HepG2 (cell line): ENCODE data around the gene RAB3B. TPM values are rescaled to one million over a fixed set of nuclear protein-coding genes. Genes with fewer than 3 reads are reported as not detected.
A peak's percentile ranks its signal among the peaks of the same experiment; 100 is the strongest.

Experiments used
- CBFB ChIP-seq: sonication (generic); formaldehyde crosslinking; IDR thresholded peaks from 2 replicates; pipeline ENCODE4 v1.4.0; 2020; ENCODE audit warnings: missing genetic modification reagents
- CENPX ChIP-seq: sonication (generic); formaldehyde crosslinking; IDR thresholded peaks from 2 replicates; pipeline ENCODE4 v1.9.0; 2021; ENCODE audit warnings: mild to moderate bottlenecking, missing genetic modification reagents, moderate library complexity
- HOXA7 ChIP-seq: sonication (generic); formaldehyde crosslinking; IDR thresholded peaks from 2 replicates; pipeline ENCODE4 v1.8.1; 2022; ENCODE audit warnings: mild to moderate bottlenecking, missing genetic modification reagents, moderate library complexity
- KDM6A ChIP-seq: IDR thresholded peaks from 2 replicates; pipeline ENCODE4 v1.6.1; 2016; ENCODE audit warnings: low read depth
- NFAT5 ChIP-seq: sonication (generic); formaldehyde crosslinking; IDR thresholded peaks from 2 replicates; pipeline ENCODE4 v1.4.0; 2020; ENCODE audit warnings: missing genetic modification reagents
- SALL1 ChIP-seq: sonication (generic); formaldehyde crosslinking; IDR thresholded peaks from 2 replicates; pipeline ENCODE4 v1.8.0; 2022; ENCODE audit warnings: mild to moderate bottlenecking, missing genetic modification reagents
- ZBTB49 ChIP-seq: sonication (generic); formaldehyde crosslinking; IDR thresholded peaks from 2 replicates; pipeline ENCODE4 v1.4.0; 2020; ENCODE audit warnings: missing genetic modification reagents, borderline replicate concordance
- ZEB1 ChIP-seq: IDR thresholded peaks from 2 replicates; pipeline ENCODE4 v1.6.1; 2012; ENCODE audit warnings: mild to moderate bottlenecking, low read depth, inconsistent platforms; ENCODE audit not compliant: insufficient replicate concordance
- ZGPAT ChIP-seq: IDR thresholded peaks from 2 replicates; pipeline ENCODE4 v1.6.1; 2016; ENCODE audit warnings: mild to moderate bottlenecking
- ZNF33B ChIP-seq: sonication (generic); formaldehyde crosslinking; IDR thresholded peaks from 2 replicates; pipeline ENCODE4 v1.5.1; 2020; ENCODE audit warnings: mild to moderate bottlenecking, missing genetic modification reagents
- polyA plus RNA-seq, 8 experiments: library from polyadenylated mRNA; depleted of rRNA in 3 of 8; stranded (reverse) in 7 of 8; unstranded in 1 of 8; fragments of >200 nt; fragmentation: Illumina TruSeq in 4 of 8; extraction: Trizol in 4 of 8; gene quantifications; 2 replicates each; pipeline versions ENCODE4 v1.2.1 to v1.2.3, GENCODE V29; 2011 to 2016; ENCODE audit warnings: low read depth in 4 of 8, missing spikeins in 1 of 8, mixed read lengths in 1 of 8; ENCODE audit not compliant: insufficient read depth in 1 of 8
- total RNA-seq, 5 experiments: library from RNA; depleted of rRNA; stranded (reverse); fragments of >200 nt; fragmentation: Illumina TruSeq; extraction: Trizol; gene quantifications; 2 replicates each; pipeline ENCODE4 v1.2.3, GENCODE V29; 2016; ENCODE audit warnings: low read depth in 1 of 5
- TF ChIP-seq, protein P1 (sequence below), 2 experiments: sonication (generic) in 1 of 2; formaldehyde crosslinking in 1 of 2; IDR thresholded peaks; 2 replicates each; pipeline versions ENCODE4 v1.6.1 to v1.9.0; 2014 to 2022; ENCODE audit warnings: antibody characterized with exemption in 1 of 2, borderline replicate concordance in 1 of 2, inconsistent platforms in 1 of 2, low read depth in 1 of 2, missing genetic modification reagents in 1 of 2

RAB3B gene
- total and polyA plus RNA-seq, 2 of the 13 experiments (the other 11 are each of a cell fraction or from before 2014, with no cell fraction given) = 1.0 to 1.2 TPM

DNA sequence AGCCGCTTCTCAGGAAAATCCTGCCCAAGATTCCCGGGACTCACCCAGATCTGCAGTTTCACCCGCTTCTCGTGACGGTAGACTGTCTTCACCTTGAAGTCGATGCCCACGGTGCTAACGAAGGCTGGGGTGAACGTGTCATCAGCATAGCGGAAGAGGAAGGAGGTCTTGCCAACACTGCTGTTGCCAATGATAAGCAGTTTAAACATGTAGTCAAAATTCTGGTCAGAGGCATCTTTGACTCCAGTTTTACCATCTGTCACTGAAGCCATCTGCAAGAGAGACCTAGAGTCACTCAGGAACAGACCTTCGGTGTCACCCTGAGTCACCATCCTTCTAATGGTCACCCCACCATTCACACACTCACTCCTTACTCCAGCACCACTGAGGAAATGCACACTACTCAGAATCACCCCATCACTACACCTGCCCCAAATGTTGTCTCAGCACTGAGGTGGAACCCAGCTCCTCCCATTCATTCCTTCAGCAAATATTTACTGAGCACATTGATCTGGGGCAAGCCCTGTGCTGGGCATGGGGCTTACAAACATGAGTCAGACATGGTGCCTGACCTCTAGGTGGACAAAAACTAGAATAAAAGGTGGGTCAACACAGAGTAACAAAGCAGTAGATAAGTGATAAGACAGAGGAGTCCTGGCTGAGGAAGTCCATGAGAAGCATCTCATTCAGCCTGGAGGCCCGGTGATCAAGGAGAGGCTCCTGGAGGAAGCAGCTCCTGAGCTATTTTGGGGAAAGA lies 13.5 kb downstream of the RAB3B start (continued):
- TF ChIP-seq ZGPAT (CRISPR knock-in tag) = peak; percentile 73; the same call in 1 of the 2 replicates
- TF ChIP-seq CBFB (CRISPR knock-in tag) = no peak
- peak; percentile 74 for TF ChIP-seq SALL1 (CRISPR knock-in tag)
- TF ChIP-seq HOXA7 (CRISPR knock-in tag) = no peak
- no peak for TF ChIP-seq CENPX (CRISPR knock-in tag)
- TF ChIP-seq, protein P1, sequence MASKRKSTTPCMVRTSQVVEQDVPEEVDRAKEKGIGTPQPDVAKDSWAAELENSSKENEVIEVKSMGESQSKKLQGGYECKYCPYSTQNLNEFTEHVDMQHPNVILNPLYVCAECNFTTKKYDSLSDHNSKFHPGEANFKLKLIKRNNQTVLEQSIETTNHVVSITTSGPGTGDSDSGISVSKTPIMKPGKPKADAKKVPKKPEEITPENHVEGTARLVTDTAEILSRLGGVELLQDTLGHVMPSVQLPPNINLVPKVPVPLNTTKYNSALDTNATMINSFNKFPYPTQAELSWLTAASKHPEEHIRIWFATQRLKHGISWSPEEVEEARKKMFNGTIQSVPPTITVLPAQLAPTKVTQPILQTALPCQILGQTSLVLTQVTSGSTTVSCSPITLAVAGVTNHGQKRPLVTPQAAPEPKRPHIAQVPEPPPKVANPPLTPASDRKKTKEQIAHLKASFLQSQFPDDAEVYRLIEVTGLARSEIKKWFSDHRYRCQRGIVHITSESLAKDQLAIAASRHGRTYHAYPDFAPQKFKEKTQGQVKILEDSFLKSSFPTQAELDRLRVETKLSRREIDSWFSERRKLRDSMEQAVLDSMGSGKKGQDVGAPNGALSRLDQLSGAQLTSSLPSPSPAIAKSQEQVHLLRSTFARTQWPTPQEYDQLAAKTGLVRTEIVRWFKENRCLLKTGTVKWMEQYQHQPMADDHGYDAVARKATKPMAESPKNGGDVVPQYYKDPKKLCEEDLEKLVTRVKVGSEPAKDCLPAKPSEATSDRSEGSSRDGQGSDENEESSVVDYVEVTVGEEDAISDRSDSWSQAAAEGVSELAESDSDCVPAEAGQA (IDR thresholded peaks at IDR 0.05; ENCODE audit: low read depth) = no peak
- TF ChIP-seq, protein P1 (CRISPR knock-in tag; IDR thresholded peaks at IDR 0.05; ENCODE audit: borderline replicate concordance) = no peak
- no peak for TF ChIP-seq ZBTB49 (CRISPR knock-in tag)
- TF ChIP-seq KDM6A = 0 out of 2 replicates have a peak, but pooled peaks have one; percentile 45
- no peak for TF ChIP-seq NFAT5 (CRISPR knock-in tag)
- no peak for TF ChIP-seq ZNF33B (CRISPR knock-in tag)
- TF ChIP-seq ZEB1 = no peak
